ENCODE data around the gene DNMBP. TPM values are rescaled to one million over a fixed set of nuclear protein-coding genes. Genes with fewer than 3 reads are reported as not detected.
A peak's percentile ranks its signal among the peaks of the same experiment; 100 is the strongest.

The DNMBP gene
- total RNA-seq, 4 donors from 2014 or later: 9.5 to 15.8 (median 11.4) TPM

GRCh38 chr10:99945263-99945662 lies 64.5 kb downstream of the DNMBP start:
- intact Hi-C loops (cut with DNase I): no loop called here
- no peak overlapping the region for H3K4me3 ChIP-seq
- WGBS, 2 donors: 30 to 39% methylated on average over 4 of the region's 4 CpGs
- peaks cover 0 to 12% (median 0%) of the 10 kb centered on the region in 3 donors for H3K36me3 ChIP-seq
- no peaks in the 10 kb centered on the region for H3K27me3 ChIP-seq
- H3K9me3 ChIP-seq: no peaks in the 10 kb centered on the region
- peak overlapping the region in 3 of 4 donors; percentile 7 to 54 (median 34) for H3K27ac ChIP-seq
- H3K4me1 ChIP-seq: peaks cover 0 to 27% (median 14%) of the 10 kb centered on the region in 3 donors
- TF ChIP-seq CTCF (IDR thresholded peaks at IDR 0.05) (no peak), POLR2A (IDR thresholded peaks at IDR 0.05) (no peak)
- DNase-seq: no peak

- WGBS, 2 donors: 71 to 78% methylated on average over 2 of the region's 2 CpGs
- no peak overlapping the region for H3K4me3 ChIP-seq
- peak overlapping the region in 3 of 4 donors; percentile 7 to 54 (median 34) for H3K27ac ChIP-seq
- DNase-seq: no peak
- peaks cover 0 to 12% (median 0%) of the 10 kb centered on the region in 3 donors for H3K36me3 ChIP-seq
- no peaks in the 10 kb centered on the region for H3K9me3 ChIP-seq
- TF ChIP-seq CTCF (IDR thresholded peaks at IDR 0.05) (no peak), POLR2A (IDR thresholded peaks at IDR 0.05) (no peak)
- intact Hi-C loops (cut with DNase I): no loop called here
- H3K27me3 ChIP-seq: no peaks in the 10 kb centered on the region
- H3K4me1 ChIP-seq: peaks cover 0 to 27% (median 14%) of the 10 kb centered on the region in 3 donors
Observed at GRCh38 chr10:99944860-99945259, 64.9 kb downstream of the DNMBP start.

- no peak for TF ChIP-seq CTCF (IDR thresholded peaks at IDR 0.05)
- TF ChIP-seq POLR2A (IDR thresholded peaks at IDR 0.05): no peak
- no peaks in the 10 kb centered on the region for H3K9me3 ChIP-seq
- H3K36me3 ChIP-seq: peaks cover 0 to 14% (median 0%) of the 10 kb centered on the region in 3 donors
- 71 to 85% methylated on average over 3 of the region's 3 CpGs for WGBS, 2 donors
- H3K27ac ChIP-seq: no peak overlapping the region
- H3K4me3 ChIP-seq: no peak overlapping the region
- no peak for DNase-seq
- no peaks in the 10 kb centered on the region for H3K27me3 ChIP-seq
- intact Hi-C loops (cut with DNase I): no loop called here
- H3K4me1 ChIP-seq: peaks cover 0 to 27% (median 14%) of the 10 kb centered on the region in 3 donors
Observed at GRCh38 chr10:99943908-99944307, 65.8 kb downstream of the DNMBP start.

GRCh38 chr10:99941942-99942820 lies 67.6 kb downstream of the DNMBP start:
- H3K36me3 ChIP-seq: peaks cover 0 to 14% (median 0%) of the 10 kb centered on the region in 3 donors
- no peak for TF ChIP-seq CTCF (IDR thresholded peaks at IDR 0.05)
- no peaks in the 10 kb centered on the region for H3K27me3 ChIP-seq
- WGBS, 2 donors: 72 to 78% methylated on average over 7 of the region's 7 CpGs
- no peak for DNase-seq
- H3K27ac ChIP-seq: no peak overlapping the region
- intact Hi-C loops (cut with DNase I): no loop called here
- H3K4me1 ChIP-seq: peaks cover 0 to 27% (median 14%) of the 10 kb centered on the region in 3 donors
- H3K4me3 ChIP-seq: no peak overlapping the region
- H3K9me3 ChIP-seq: no peaks in the 10 kb centered on the region

- Histone ChIP-seq H3K27me3 (no peaks in the 10 kb centered on the region), H3K9me3 (no peaks in the 10 kb centered on the region), H3K36me3 (peaks cover 0 to 14% (median 0%) of the 10 kb centered on the region in 3 donors), H3K27ac (no peak overlapping the region), H3K4me3 (no peak overlapping the region), H3K4me1 (no peaks in the 10 kb centered on the region)
- TF ChIP-seq CTCF (IDR thresholded peaks at IDR 0.05): no peak
- TF ChIP-seq POLR2A (IDR thresholded peaks at IDR 0.05): no peak
- no peak for DNase-seq
- intact Hi-C loops (cut with DNase I): no loop called here
- WGBS, 2 donors: 62 to 63% methylated on average over 3 of the region's 3 CpGs
Observed at GRCh38 chr10:99938563-99938962, 71.2 kb downstream of the DNMBP start.
